Measurements from ENCODE around the gene ABTB2.

Gene ABTB2

GRCh38 chr11:34224434-34224966 lies 133.3 kb downstream of the ABTB2 start:
- H2AK5ac ChIP-seq (ENCODE audit: low read depth, low read length) = no peak overlapping the region
- no peak overlapping the region for H3K4me2 ChIP-seq (ENCODE audit: insufficient read depth, low read length, poor library complexity, severe bottlenecking)
- no peak overlapping the region for H3K23ac ChIP-seq (ENCODE audit: low read depth, low read length, poor library complexity)
- no peak overlapping the region for H2BK15ac ChIP-seq (ENCODE audit: low read length)
- H3K4ac ChIP-seq (ENCODE audit: low read length) = no peak overlapping the region
- no peaks in the 10 kb centered on the region for H3K27me3 ChIP-seq (ENCODE audit: control insufficient read depth in 3 of 3, insufficient read depth in 3 of 3, low read depth in 1 of 3, low read length in 3 of 3)
- no peak overlapping the region for H3K9ac ChIP-seq (ENCODE audit: low read depth, low read length, poor library complexity)
- H4K91ac ChIP-seq (ENCODE audit: low read depth, low read length, poor library complexity) = no peak overlapping the region
- H3K27ac ChIP-seq (replicated peaks; ENCODE audit: low read length) = no peak overlapping the region
- H3K18ac ChIP-seq (ENCODE audit: low read length) = no peak overlapping the region
- H3K4me3 ChIP-seq (ENCODE audit: low read length in 2 of 2) = no peak overlapping the region
- H3K14ac ChIP-seq (ENCODE audit: low read length) = no peak overlapping the region
- no peaks in the 10 kb centered on the region for H3K36me3 ChIP-seq (replicated peaks in 1 of 2; ENCODE audit: control insufficient read depth in 2 of 2, insufficient read depth in 2 of 2, low read length in 2 of 2)
- H3K79me1 ChIP-seq (ENCODE audit: low read depth, low read length) = no peaks in the 10 kb centered on the region
- no peak overlapping the region for H2BK120ac ChIP-seq (ENCODE audit: low read depth, low read length)
- H3K9me3 ChIP-seq (replicated peaks in 1 of 2; ENCODE audit: control insufficient read depth in 2 of 2, insufficient read depth in 1 of 2, low read depth in 1 of 2, low read length in 2 of 2) = no peaks in the 10 kb centered on the region
- H3K4me1 ChIP-seq (ENCODE audit: control insufficient read depth in 2 of 2, insufficient read depth in 1 of 2, low read depth in 1 of 2, low read length in 2 of 2) = peaks cover 8 to 9% of the 10 kb centered on the region in 2 donors
- DNase-seq (ENCODE audit: low spot score) = no peak
- no peak overlapping the region for H2AFZ ChIP-seq (ENCODE audit: low read length)
- no peak overlapping the region for H2BK12ac ChIP-seq (ENCODE audit: low read length)
- no CpG with 5 or more reads among the region's 5 CpGs for WGBS, 2 donors (ENCODE audit: extremely low coverage in 2 of 2, insufficient read length in 2 of 2, insufficient replicate concordance in 1 of 2)
- no peak overlapping the region for H4K8ac ChIP-seq (ENCODE audit: low read depth, low read length)
- no peak overlapping the region for H2BK5ac ChIP-seq (ENCODE audit: low read length)

GRCh38 chr11:34223907-34224306 lies 133.9 kb downstream of the ABTB2 start:
- Histone ChIP-seq H3K4me3 (ENCODE audit: low read length in 2 of 2) (no peak overlapping the region), H2BK120ac (ENCODE audit: low read depth, low read length) (no peak overlapping the region), H3K18ac (ENCODE audit: low read length) (no peak overlapping the region), H2BK5ac (ENCODE audit: low read length) (no peak overlapping the region), H3K9me3 (replicated peaks in 1 of 2; ENCODE audit: control insufficient read depth in 2 of 2, insufficient read depth in 1 of 2, low read depth in 1 of 2, low read length in 2 of 2) (no peaks in the 10 kb centered on the region), H3K27me3 (ENCODE audit: control insufficient read depth in 3 of 3, insufficient read depth in 3 of 3, low read depth in 1 of 3, low read length in 3 of 3) (no peaks in the 10 kb centered on the region), H4K8ac (ENCODE audit: low read depth, low read length) (no peak overlapping the region), H3K14ac (ENCODE audit: low read length) (no peak overlapping the region), H3K9ac (ENCODE audit: low read depth, low read length, poor library complexity) (no peak overlapping the region), H3K4me1 (ENCODE audit: control insufficient read depth in 2 of 2, insufficient read depth in 1 of 2, low read depth in 1 of 2, low read length in 2 of 2) (peaks cover 8 to 9% of the 10 kb centered on the region in 2 donors), H3K23ac (ENCODE audit: low read depth, low read length, poor library complexity) (no peak overlapping the region), H4K91ac (ENCODE audit: low read depth, low read length, poor library complexity) (no peak overlapping the region), H3K36me3 (replicated peaks in 1 of 2; ENCODE audit: control insufficient read depth in 2 of 2, insufficient read depth in 2 of 2, low read length in 2 of 2) (no peaks in the 10 kb centered on the region), H2BK15ac (ENCODE audit: low read length) (no peak overlapping the region), H3K4me2 (ENCODE audit: insufficient read depth, low read length, poor library complexity, severe bottlenecking) (no peak overlapping the region), H2BK12ac (ENCODE audit: low read length) (no peak overlapping the region), H3K4ac (ENCODE audit: low read length) (no peak overlapping the region), H3K79me1 (ENCODE audit: low read depth, low read length) (no peaks in the 10 kb centered on the region), H2AFZ (ENCODE audit: low read length) (no peak overlapping the region), H2AK5ac (ENCODE audit: low read depth, low read length) (no peak overlapping the region), H3K27ac (replicated peaks; ENCODE audit: low read length) (no peak overlapping the region)
- no peak for DNase-seq (ENCODE audit: low spot score)
- WGBS, 2 donors (ENCODE audit: extremely low coverage in 2 of 2, insufficient read length in 2 of 2, insufficient replicate concordance in 1 of 2) = no CpG with 5 or more reads among the region's 2 CpGs

- Histone ChIP-seq H3K4me1 (ENCODE audit: control insufficient read depth in 2 of 2, insufficient read depth in 1 of 2, low read depth in 1 of 2, low read length in 2 of 2) (peaks cover 8 to 9% of the 10 kb centered on the region in 2 donors), H3K36me3 (replicated peaks in 1 of 2; ENCODE audit: control insufficient read depth in 2 of 2, insufficient read depth in 2 of 2, low read length in 2 of 2) (no peaks in the 10 kb centered on the region), H3K18ac (ENCODE audit: low read length) (peak overlapping the region; percentile 20), H2BK12ac (ENCODE audit: low read length) (no peak overlapping the region), H2AK5ac (ENCODE audit: low read depth, low read length) (no peak overlapping the region), H3K4ac (ENCODE audit: low read length) (no peak overlapping the region), H3K9ac (ENCODE audit: low read depth, low read length, poor library complexity) (no peak overlapping the region), H2AFZ (ENCODE audit: low read length) (no peak overlapping the region), H2BK120ac (ENCODE audit: low read depth, low read length) (no peak overlapping the region), H3K4me3 (ENCODE audit: low read length in 2 of 2) (no peak overlapping the region), H3K27me3 (ENCODE audit: control insufficient read depth in 3 of 3, insufficient read depth in 3 of 3, low read depth in 1 of 3, low read length in 3 of 3) (no peaks in the 10 kb centered on the region), H3K79me1 (ENCODE audit: low read depth, low read length) (no peaks in the 10 kb centered on the region), H2BK5ac (ENCODE audit: low read length) (no peak overlapping the region), H4K8ac (ENCODE audit: low read depth, low read length) (no peak overlapping the region), H2BK15ac (ENCODE audit: low read length) (no peak overlapping the region), H3K4me2 (ENCODE audit: insufficient read depth, low read length, poor library complexity, severe bottlenecking) (no peak overlapping the region), H3K23ac (ENCODE audit: low read depth, low read length, poor library complexity) (no peak overlapping the region), H3K14ac (ENCODE audit: low read length) (peak overlapping the region; percentile 72), H3K27ac (replicated peaks; ENCODE audit: low read length) (no peak overlapping the region), H4K91ac (ENCODE audit: low read depth, low read length, poor library complexity) (no peak overlapping the region), H3K9me3 (replicated peaks in 1 of 2; ENCODE audit: control insufficient read depth in 2 of 2, insufficient read depth in 1 of 2, low read depth in 1 of 2, low read length in 2 of 2) (no peaks in the 10 kb centered on the region)
- no CpG with 5 or more reads among the region's 17 CpGs for WGBS, 2 donors (ENCODE audit: extremely low coverage in 2 of 2, insufficient read length in 2 of 2, insufficient replicate concordance in 1 of 2)
- no peak for DNase-seq (ENCODE audit: low spot score)
Measured at GRCh38 chr11:34223021-34223813, 134.6 kb downstream of the ABTB2 start.

- peaks cover 8 to 9% of the 10 kb centered on the region in 2 donors for H3K4me1 ChIP-seq (ENCODE audit: control insufficient read depth in 2 of 2, insufficient read depth in 1 of 2, low read depth in 1 of 2, low read length in 2 of 2)
- H3K27me3 ChIP-seq (ENCODE audit: control insufficient read depth in 3 of 3, insufficient read depth in 3 of 3, low read depth in 1 of 3, low read length in 3 of 3) = no peaks in the 10 kb centered on the region
- no peak overlapping the region for H2BK12ac ChIP-seq (ENCODE audit: low read length)
- no peak overlapping the region for H3K14ac ChIP-seq (ENCODE audit: low read length)
- no peak overlapping the region for H3K4me2 ChIP-seq (ENCODE audit: insufficient read depth, low read length, poor library complexity, severe bottlenecking)
- no peak overlapping the region for H4K91ac ChIP-seq (ENCODE audit: low read depth, low read length, poor library complexity)
- H3K9ac ChIP-seq (ENCODE audit: low read depth, low read length, poor library complexity) = no peak overlapping the region
- H2AK5ac ChIP-seq (ENCODE audit: low read depth, low read length) = no peak overlapping the region
- no peak for DNase-seq (ENCODE audit: low spot score)
- H3K4ac ChIP-seq (ENCODE audit: low read length) = no peak overlapping the region
- H2BK15ac ChIP-seq (ENCODE audit: low read length) = no peak overlapping the region
- no peak overlapping the region for H4K8ac ChIP-seq (ENCODE audit: low read depth, low read length)
- H3K79me1 ChIP-seq (ENCODE audit: low read depth, low read length) = no peaks in the 10 kb centered on the region
- H2BK5ac ChIP-seq (ENCODE audit: low read length) = no peak overlapping the region
- H2BK120ac ChIP-seq (ENCODE audit: low read depth, low read length) = no peak overlapping the region
- no peak overlapping the region for H3K18ac ChIP-seq (ENCODE audit: low read length)
- H3K27ac ChIP-seq (replicated peaks; ENCODE audit: low read length) = no peak overlapping the region
- no peak overlapping the region for H2AFZ ChIP-seq (ENCODE audit: low read length)
- H3K9me3 ChIP-seq (replicated peaks in 1 of 2; ENCODE audit: control insufficient read depth in 2 of 2, insufficient read depth in 1 of 2, low read depth in 1 of 2, low read length in 2 of 2) = no peaks in the 10 kb centered on the region
- no peak overlapping the region for H3K23ac ChIP-seq (ENCODE audit: low read depth, low read length, poor library complexity)
- H3K4me3 ChIP-seq (ENCODE audit: low read length in 2 of 2) = no peak overlapping the region
- H3K36me3 ChIP-seq (replicated peaks in 1 of 2; ENCODE audit: control insufficient read depth in 2 of 2, insufficient read depth in 2 of 2, low read length in 2 of 2) = no peaks in the 10 kb centered on the region
Measured at GRCh38 chr11:34222030-34222429, 135.8 kb downstream of the ABTB2 start.
